22Rv1 (cell line): ENCODE measurements around the gene ARAP1.

Experiments
- CTCF ChIP-seq: fragments of 450-650 bp; IDR thresholded peaks from 2 replicates; pipeline ENCODE4 v1.5.1; 2017; ENCODE audit warnings: mild to moderate bottlenecking
- ZFX ChIP-seq: fragments of 450-650 bp; IDR thresholded peaks from 2 replicates; pipeline ENCODE4 v1.6.1; 2017; ENCODE audit warnings: antibody characterized with exemption, borderline replicate concordance

GRCh38 chr11:72783144-72783905 is 31.1 kb upstream of the ARAP1 start:
- TF ChIP-seq CTCF (no peak), ZFX (no peak)
